DND-41 (cell line): ENCODE results near the gene L3MBTL4.

ENCODE experiments used
- ATAC-seq: fragments of 200-7000 bp; cut with Tn5 transposase; 3 replicates; pipeline ENCODE4 v1.9.1; 2021; ENCODE audit warnings: low read depth; ENCODE audit not compliant: insufficient read depth
- DNase-seq: peaks from one replicate; pipeline ENCODE4 v3.0.0-alpha.2; 2020
- H2AFZ ChIP-seq: 2 replicates; pipeline ENCODE4 v1.6.0; 2012; ENCODE audit warnings: low read depth, low read length
- H3K27ac ChIP-seq: 2 replicates; pipeline ENCODE4 v1.5.1; 2012; ENCODE audit warnings: low read length, inconsistent platforms
- H3K27me3 ChIP-seq: fragments of 200-600 bp; sonication (generic); 2 replicates; pipeline ENCODE4 v1.6.0; 2012; ENCODE audit warnings: low read length, mild to moderate bottlenecking, inconsistent platforms; ENCODE audit not compliant: insufficient read depth, poor library complexity
- H3K36me3 ChIP-seq: 2 replicates; pipeline ENCODE4 v1.5.1; 2012; ENCODE audit warnings: low read length, inconsistent platforms; ENCODE audit not compliant: insufficient read depth
- H3K4me1 ChIP-seq: 2 replicates; pipeline ENCODE4 v1.5.1; 2012; ENCODE audit warnings: mild to moderate bottlenecking, low read length; ENCODE audit not compliant: insufficient read depth
- H3K4me2 ChIP-seq: 2 replicates; pipeline ENCODE4 v1.6.0; 2012; ENCODE audit warnings: mild to moderate bottlenecking, moderate library complexity, low read length, inconsistent platforms; ENCODE audit not compliant: insufficient read depth
- H3K4me3 ChIP-seq, 2 experiments: fragments of 200-600 bp in 1 of 2; shearing (Covaris generic) in 1 of 2; 2 replicates each; pipeline ENCODE4 v1.5.1; 2012 to 2016; ENCODE audit warnings: inconsistent platforms in 2 of 2, low read length in 2 of 2, mild to moderate bottlenecking in 2 of 2, low read depth in 1 of 2, moderate library complexity in 1 of 2
- H3K79me2 ChIP-seq: 2 replicates; pipeline ENCODE4 v1.6.0; 2012; ENCODE audit warnings: low read length, inconsistent platforms; ENCODE audit not compliant: insufficient read depth
- H3K9ac ChIP-seq: 2 replicates; pipeline ENCODE4 v1.6.0; 2012; ENCODE audit warnings: low read depth, mild to moderate bottlenecking, inconsistent platforms, low read length, moderate library complexity
- H3K9me3 ChIP-seq: 2 replicates; pipeline ENCODE4 v1.5.1; 2012; ENCODE audit warnings: low read length, moderate library complexity, mild to moderate bottlenecking, inconsistent platforms; ENCODE audit not compliant: insufficient read depth, severe bottlenecking
- H4K20me1 ChIP-seq: 2 replicates; pipeline ENCODE4 v1.6.0; 2012; ENCODE audit warnings: low read length; ENCODE audit not compliant: insufficient read depth
- CTCF ChIP-seq: IDR thresholded peaks from 2 replicates; pipeline ENCODE4 v1.5.1; 2012; ENCODE audit warnings: borderline replicate concordance, low read length, moderate library complexity, mild to moderate bottlenecking; ENCODE audit not compliant: poor library complexity, severe bottlenecking; ENCODE audit errors: extremely low read depth
- EZH2 ChIP-seq: IDR thresholded peaks from 3 replicates; pipeline ENCODE4 v1.6.1; 2012; ENCODE audit warnings: borderline replicate concordance, low read depth, mild to moderate bottlenecking, moderate library complexity, low read length, inconsistent platforms; ENCODE audit not compliant: severe bottlenecking

The L3MBTL4 gene

GRCh38 chr18:6340121-6340520, 74.6 kb downstream of the L3MBTL4 start:
- Histone ChIP-seq H3K9me3 (peaks cover 2% of the 10 kb centered on the region), H3K27ac (no peak overlapping the region), H2AFZ (no peak overlapping the region), H4K20me1 (no peaks in the 10 kb centered on the region), H3K4me3 (no peak overlapping the region), H3K9ac (no peak overlapping the region), H3K79me2 (no peaks in the 10 kb centered on the region), H3K4me2 (no peak overlapping the region), H3K4me1 (no peaks in the 10 kb centered on the region), H3K27me3 (no peaks in the 10 kb centered on the region), H3K36me3 (no peaks in the 10 kb centered on the region)
- TF ChIP-seq EZH2 (no peak), CTCF (no peak)
- ATAC-seq = no peak
- DNase-seq = no peak

- H3K4me2 ChIP-seq = no peak overlapping the region
- no peaks in the 10 kb centered on the region for H4K20me1 ChIP-seq
- no peak overlapping the region for H3K27ac ChIP-seq
- H3K27me3 ChIP-seq = no peaks in the 10 kb centered on the region
- DNase-seq = no peak
- no peaks in the 10 kb centered on the region for H3K9me3 ChIP-seq
- H3K36me3 ChIP-seq = no peaks in the 10 kb centered on the region
- H3K4me1 ChIP-seq = no peaks in the 10 kb centered on the region
- no peak overlapping the region for H2AFZ ChIP-seq
- TF ChIP-seq EZH2 (no peak), CTCF (no peak)
- no peak for ATAC-seq
- H3K79me2 ChIP-seq = no peaks in the 10 kb centered on the region
- H3K9ac ChIP-seq = no peak overlapping the region
- no peak overlapping the region for H3K4me3 ChIP-seq
Measured at GRCh38 chr18:6336239-6336638, 78.5 kb downstream of the L3MBTL4 start.

GRCh38 chr18:6333981-6334380, 80.7 kb downstream of the L3MBTL4 start:
- ATAC-seq = no peak
- Histone ChIP-seq H4K20me1 (no peaks in the 10 kb centered on the region), H2AFZ (no peak overlapping the region), H3K4me2 (no peak overlapping the region), H3K4me3 (no peak overlapping the region), H3K27me3 (no peaks in the 10 kb centered on the region), H3K79me2 (no peaks in the 10 kb centered on the region), H3K9ac (no peak overlapping the region), H3K4me1 (no peaks in the 10 kb centered on the region), H3K36me3 (no peaks in the 10 kb centered on the region), H3K9me3 (no peaks in the 10 kb centered on the region), H3K27ac (no peak overlapping the region)
- no peak for DNase-seq
- TF ChIP-seq CTCF = no peak
- no peak for TF ChIP-seq EZH2

- DNase-seq (no peak), ATAC-seq (no peak)
- no peak overlapping the region for H3K4me2 ChIP-seq
- TF ChIP-seq CTCF (no peak), EZH2 (no peak)
- H3K79me2 ChIP-seq = no peaks in the 10 kb centered on the region
- no peaks in the 10 kb centered on the region for H3K9me3 ChIP-seq
- H3K36me3 ChIP-seq = no peaks in the 10 kb centered on the region
- H3K27me3 ChIP-seq = no peaks in the 10 kb centered on the region
- no peak overlapping the region for H2AFZ ChIP-seq
- no peak overlapping the region for H3K4me3 ChIP-seq
- no peaks in the 10 kb centered on the region for H4K20me1 ChIP-seq
- no peaks in the 10 kb centered on the region for H3K4me1 ChIP-seq
- H3K9ac ChIP-seq = no peak overlapping the region
- no peak overlapping the region for H3K27ac ChIP-seq
Measured at GRCh38 chr18:6331872-6332271, 82.8 kb downstream of the L3MBTL4 start.
